ENCODE data around the gene MFSD2B.
A peak's percentile ranks its signal among the peaks of the same experiment; 100 is the strongest.

The MFSD2B gene

DNA sequence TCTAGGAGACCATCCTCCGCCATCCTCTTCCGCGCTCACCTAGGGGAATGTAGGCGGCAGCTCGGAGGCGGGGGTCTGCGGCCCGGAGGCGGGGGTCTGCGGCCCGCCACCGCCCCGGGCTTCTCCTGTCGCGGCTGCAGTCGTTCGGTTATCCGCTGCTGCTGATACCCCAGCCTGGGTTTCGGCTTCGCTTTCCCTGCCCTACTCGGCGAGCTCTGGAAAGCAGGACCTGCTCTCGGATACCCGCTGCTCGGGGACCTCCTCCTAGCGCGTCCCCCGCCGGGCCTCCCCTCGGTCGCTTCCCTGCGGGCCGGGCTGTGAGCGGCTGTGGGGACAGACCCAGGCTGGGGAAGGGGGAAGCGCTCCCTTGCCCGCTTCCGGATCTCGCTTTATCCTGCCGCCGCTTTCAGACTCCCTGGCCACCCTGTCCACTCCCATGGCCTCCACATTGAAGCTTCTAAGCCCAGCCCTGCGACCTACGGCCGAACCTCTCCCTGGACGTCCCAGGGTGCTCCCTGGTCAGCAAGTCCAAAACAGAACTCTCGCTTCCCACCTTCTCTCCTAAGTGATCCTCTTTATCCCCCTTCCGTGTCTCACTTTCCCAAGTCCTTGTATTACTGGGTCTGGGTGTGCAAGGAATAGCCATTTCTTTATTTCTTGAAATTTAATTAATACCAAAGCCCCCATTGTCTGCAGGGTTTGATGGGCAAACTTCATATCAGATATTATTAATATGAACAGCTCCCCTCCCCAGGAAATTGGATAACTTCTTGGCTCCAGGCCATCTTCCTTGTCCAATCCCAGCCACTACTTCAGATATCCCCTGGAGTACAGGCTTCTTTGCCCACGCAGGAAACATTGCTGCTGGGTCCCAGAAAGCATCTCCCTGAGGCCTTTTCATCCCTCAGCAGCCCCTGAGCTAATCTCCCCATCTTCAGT is 40.4 kb downstream of the MFSD2B start:
- DNase-seq (ENCODE audit: low read depth), result peak; percentile 3

DNA sequence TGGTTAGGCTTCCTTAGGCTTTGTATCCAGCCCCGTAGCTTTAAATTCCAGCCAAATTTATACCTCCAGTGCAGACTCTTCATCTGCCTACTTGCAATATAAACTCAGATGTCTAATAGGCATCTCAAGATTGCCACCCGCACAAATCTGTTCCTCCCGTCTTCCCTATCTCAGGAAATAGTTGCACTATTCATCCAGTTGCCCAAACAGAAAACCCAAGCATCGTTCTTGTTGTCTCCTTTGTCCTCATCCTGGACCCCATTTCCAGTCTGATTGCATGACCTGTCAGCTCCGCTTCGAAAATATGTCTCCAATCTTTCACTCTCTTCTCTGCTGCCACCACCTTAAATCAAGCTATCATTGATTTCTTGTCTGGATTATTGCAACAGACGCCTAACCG is 41.9 kb downstream of the MFSD2B start:
- DNase-seq (ENCODE audit: low read depth), result no peak

DNA sequence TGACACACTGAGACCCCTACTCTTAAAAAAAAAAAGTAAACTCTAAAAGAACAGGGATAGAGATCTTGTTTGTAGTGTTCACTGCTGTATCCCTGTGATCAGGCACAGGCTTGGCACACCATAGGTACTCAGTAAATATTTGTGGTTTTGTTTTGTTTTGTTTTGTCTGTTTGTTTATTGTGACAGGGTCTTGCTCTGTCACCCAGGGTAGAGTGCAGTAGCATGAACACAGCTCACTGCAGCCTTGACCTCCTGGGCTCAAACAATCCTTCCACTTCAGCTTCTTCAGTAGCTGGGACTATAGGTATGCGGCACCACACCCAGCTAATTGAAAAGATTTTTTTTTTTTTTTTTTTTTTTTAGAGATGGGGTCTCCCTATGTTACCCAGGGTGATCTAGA is 43.1 kb downstream of the MFSD2B start:
- no peak for DNase-seq (ENCODE audit: low read depth)

DNA sequence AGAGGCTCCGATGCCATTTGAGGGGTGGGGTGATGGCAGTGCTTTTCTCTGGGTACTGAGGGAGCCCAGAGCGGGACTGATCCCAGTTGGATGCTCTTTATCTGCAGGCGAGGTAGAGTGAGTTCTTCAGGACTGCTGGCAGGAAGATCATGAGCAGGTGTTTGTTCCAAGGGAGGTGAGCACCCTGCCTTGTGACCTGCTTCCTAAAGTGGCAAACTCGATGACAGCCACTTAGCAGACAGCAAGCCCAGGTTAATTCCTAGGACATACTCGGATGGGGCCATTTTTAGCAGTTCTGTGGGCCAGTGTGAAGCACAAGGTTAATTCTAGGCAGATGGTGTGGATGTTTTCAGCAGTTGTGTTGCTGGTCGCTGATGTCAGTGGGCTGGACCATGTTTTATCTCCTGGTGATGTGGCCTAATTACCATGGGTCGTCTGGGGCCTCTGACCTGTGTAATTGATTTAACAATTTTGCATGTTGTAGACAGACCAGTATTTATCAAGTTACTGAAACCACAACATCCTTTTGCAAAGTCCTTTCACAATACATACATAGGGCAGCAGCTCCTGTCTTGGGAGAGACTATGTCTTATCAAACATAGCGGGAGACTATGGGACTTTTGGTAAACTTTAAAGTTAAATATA is 44.6 kb downstream of the MFSD2B start:
- DNase-seq (ENCODE audit: low read depth), result peak; percentile 35

DNA sequence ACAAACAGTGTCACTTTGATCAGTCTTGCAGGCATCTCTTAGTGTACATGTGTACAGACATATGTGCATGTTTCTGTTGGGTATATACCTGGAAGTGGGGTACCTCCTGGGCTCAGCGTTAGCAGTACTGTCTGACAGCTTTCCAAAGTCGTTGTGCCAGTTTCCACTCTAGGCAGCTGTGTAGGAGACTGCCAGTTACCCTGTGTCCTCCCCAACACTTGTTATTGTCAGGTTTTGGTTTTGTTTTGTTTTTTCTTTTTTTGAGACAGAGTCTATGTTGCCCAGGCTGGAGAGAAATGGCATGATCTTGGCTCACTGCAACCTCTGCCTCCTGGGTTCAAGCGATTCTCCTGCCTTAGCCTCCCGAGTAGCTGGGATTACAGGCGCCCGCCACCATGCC is 45.9 kb downstream of the MFSD2B start:
- DNase-seq (ENCODE audit: low read depth), result no peak

DNA sequence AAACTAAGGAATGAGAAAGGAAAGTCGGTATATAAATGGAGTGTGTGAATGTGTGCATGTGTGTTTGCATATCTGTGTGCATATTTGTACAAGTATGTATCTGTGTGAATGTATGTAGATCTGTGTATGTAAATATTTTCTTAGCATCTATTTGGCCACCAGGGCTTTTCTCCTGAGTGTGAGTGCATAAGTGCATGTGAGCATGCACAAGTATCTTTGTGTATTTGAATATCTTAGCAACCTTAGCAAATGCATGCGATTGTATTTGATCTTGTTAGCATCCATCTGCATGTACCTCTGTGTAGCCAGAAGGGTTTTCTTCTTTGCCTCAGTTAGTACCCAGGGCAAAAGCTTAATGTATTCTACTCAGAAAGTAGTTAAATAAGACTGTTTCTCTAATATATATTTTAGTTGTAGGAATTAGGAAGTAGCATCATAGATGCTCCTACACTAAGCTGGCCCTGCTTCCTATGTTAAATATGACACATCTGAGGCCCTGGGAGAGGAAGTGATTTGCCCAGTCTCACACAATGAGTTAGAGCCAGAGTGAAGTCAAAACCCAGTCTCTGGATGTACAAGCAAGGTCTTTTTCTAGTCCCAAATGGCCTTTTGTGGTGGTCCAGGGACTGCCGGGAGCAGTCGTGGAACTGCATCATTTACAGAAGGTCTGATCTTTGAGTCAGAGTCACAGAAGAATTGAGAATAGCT is 48.8 kb downstream of the MFSD2B start:
- no peak for DNase-seq (ENCODE audit: low read depth)

DNA sequence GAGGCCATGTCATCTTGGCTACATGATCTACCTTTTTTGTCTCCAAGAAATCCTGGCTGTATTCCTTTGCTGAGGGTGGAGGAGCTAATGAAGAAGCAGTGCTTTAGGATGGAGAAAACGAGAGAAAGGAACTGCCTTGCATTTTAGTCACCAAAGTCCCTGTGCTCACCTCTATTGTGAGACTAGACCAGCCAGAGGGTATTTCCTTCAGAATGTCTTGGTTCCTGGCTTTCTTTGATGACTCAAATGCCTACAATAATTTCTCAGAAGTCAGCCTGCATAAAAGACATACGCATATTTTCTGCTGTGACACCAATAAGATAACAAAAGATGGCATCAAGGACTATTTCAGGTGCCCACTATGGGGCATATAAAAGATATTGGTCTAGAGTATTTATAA is 55.5 kb downstream of the MFSD2B start:
- DNase-seq (ENCODE audit: low read depth), result no peak

DNA sequence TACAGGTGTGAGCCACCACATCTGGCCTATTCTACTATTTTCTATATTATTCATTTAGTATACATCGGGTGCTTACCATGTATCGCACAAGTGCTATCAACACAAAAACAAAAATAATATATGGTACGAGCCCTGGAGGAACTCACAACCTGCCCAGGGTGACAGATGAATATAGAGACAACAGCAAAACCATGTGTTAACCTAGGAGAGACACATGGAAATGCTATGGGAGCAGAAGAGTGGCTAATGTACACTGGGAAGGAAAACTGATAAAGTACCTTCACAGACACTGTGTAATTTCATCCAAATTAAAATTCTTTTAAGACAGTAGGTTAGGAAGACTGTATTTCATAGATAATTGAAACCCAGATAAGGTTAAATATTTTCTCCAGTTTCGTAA is 62.4 kb downstream of the MFSD2B start:
- DNase-seq (ENCODE audit: low read depth), result no peak

DNA sequence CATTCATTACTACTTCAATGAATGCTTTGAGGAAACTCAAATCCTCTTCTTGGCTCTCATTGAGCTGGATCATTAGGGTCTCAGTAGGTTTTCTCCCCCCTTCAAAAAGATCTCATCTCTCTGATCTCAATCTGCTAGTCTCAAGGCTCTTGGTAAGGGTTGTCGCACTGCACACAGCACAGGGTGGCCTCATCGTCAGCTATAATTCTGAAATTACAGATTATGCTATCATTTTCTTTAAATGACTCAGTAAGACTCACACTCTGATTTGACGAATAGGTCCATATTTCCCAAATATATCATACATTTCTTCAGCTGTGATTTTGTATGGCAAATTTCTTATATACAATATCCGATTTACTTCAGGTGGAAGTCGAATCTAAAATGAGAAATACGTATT is 63.9 kb downstream of the MFSD2B start:
- DNase-seq (ENCODE audit: low read depth), result no peak

DNA sequence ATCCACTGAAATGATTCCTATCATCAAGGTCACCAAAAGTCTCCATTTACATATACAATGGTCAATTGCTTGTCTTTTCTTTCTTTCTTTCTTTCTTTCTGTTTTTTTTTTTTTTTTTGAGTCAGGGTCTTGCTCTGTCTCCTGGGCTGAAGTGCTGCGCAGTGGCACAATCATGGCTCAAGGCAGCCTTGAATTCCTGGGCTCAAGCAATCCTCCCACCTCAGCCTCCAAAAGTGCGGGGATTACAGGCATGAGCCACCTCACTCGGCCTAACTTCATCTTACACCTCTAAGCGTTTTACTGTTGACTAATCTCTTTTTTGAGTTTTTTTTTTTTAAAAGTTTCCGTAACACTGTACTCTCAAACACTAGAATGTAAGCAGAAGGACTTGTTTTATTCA is 65.4 kb downstream of the MFSD2B start:
- DNase-seq (ENCODE audit: low read depth), result no peak

Data from amniotic epithelial cell (primary cell).